ENCODE data around the gene PRR18. TPM values are rescaled to one million over a fixed set of nuclear protein-coding genes. Genes with fewer than 3 reads are reported as not detected.

Gene PRR18
- total and polyA plus RNA-seq, 5 experiments from 2014 or later, result not detected

- Mint-ChIP-seq H3K4me1 (peaks cover 17 to 64% (median 31%) of the 10 kb centered on the region in 4 donors), H3K9me3 (no peaks in the 10 kb centered on the region), H3K27me3 (no peaks in the 10 kb centered on the region), H3K27ac (peak overlapping the region in 2 of 10 donors; percentile 6 to 88), H3K36me3 (peaks cover 11 to 59% (median 21%) of the 10 kb centered on the region in 3 donors), H3K4me3 (peak overlapping the region in 2 of 10 donors; percentile 59 to 70)
- ATAC-seq, result no peak
- no peak for DNase-seq
- POLR2A ChIA-PET, result no interaction called here
These were observed 23.6 kb upstream of the PRR18 start for GRCh38 chr6:166331503-166332415.

- POLR2A ChIA-PET, result no interaction called here
These were observed 22.4 kb upstream of the PRR18 start for GRCh38 chr6:166330612-166331011.

GRCh38 chr6:166325383-166326042 lies 17.3 kb upstream of the PRR18 start:
- Mint-ChIP-seq H3K4me3 (peak overlapping the region in 1 of 10 donors; percentile 22), H3K9me3 (no peaks in the 10 kb centered on the region), H3K27me3 (no peaks in the 10 kb centered on the region), H3K36me3 (peaks cover 5 to 77% (median 12%) of the 10 kb centered on the region in 3 donors), H3K4me1 (peaks cover 2 to 30% (median 12%) of the 10 kb centered on the region in 4 donors), H3K27ac (peak overlapping the region in 1 of 10 donors; percentile 11)
- DNase-seq (no peak), ATAC-seq (no peak)
- POLR2A ChIA-PET, result no interaction called here

More at GRCh38 chr6:166330612-166331011, 22.4 kb upstream of the PRR18 start:
- Mint-ChIP-seq H3K36me3 (peaks cover 10 to 58% (median 11%) of the 10 kb centered on the region in 3 donors), H3K9me3 (no peaks in the 10 kb centered on the region), H3K27me3 (no peaks in the 10 kb centered on the region), H3K4me1 (peaks cover 23 to 59% (median 34%) of the 10 kb centered on the region in 4 donors), H3K4me3 (no peak overlapping the region), H3K27ac (peak overlapping the region in 1 of 10 donors; percentile 11)
- no peak for ATAC-seq
- no peak for DNase-seq

GRCh38 chr6:166323395-166323794 lies 15.2 kb upstream of the PRR18 start:
- ATAC-seq, result no peak
- no peak for DNase-seq
- no peaks in the 10 kb centered on the region for H3K27me3 Mint-ChIP-seq
- H3K9me3 Mint-ChIP-seq, result no peaks in the 10 kb centered on the region
- POLR2A ChIA-PET, result no interaction called here
- no peak overlapping the region for H3K4me3 Mint-ChIP-seq
- peaks cover 6 to 23% (median 9%) of the 10 kb centered on the region in 4 donors for H3K4me1 Mint-ChIP-seq
- peaks cover 5 to 79% (median 15%) of the 10 kb centered on the region in 3 donors for H3K36me3 Mint-ChIP-seq
- peak overlapping the region in 1 of 10 donors; percentile 11 for H3K27ac Mint-ChIP-seq

- DNase-seq (no peak), ATAC-seq (no peak)
- no peak overlapping the region for H3K4me3 Mint-ChIP-seq
- H3K36me3 Mint-ChIP-seq, result peaks cover 5 to 42% (median 6%) of the 10 kb centered on the region in 3 donors
- no peaks in the 10 kb centered on the region for H3K27me3 Mint-ChIP-seq
- peaks cover 0 to 8% (median 1%) of the 10 kb centered on the region in 4 donors for H3K4me1 Mint-ChIP-seq
- H3K9me3 Mint-ChIP-seq, result no peaks in the 10 kb centered on the region
- POLR2A ChIA-PET, result no interaction called here
- peak overlapping the region in 4 of 10 donors; percentile 19 to 75 (median 50) for H3K27ac Mint-ChIP-seq
These were observed 10.7 kb upstream of the PRR18 start for GRCh38 chr6:166318649-166319600.

GRCh38 chr6:166318227-166318626 lies 10.0 kb upstream of the PRR18 start:
- DNase-seq (no peak), ATAC-seq (no peak)
- POLR2A ChIA-PET, result no interaction called here
- Mint-ChIP-seq H3K4me1 (peaks cover 0 to 7% (median 2%) of the 10 kb centered on the region in 4 donors), H3K27me3 (no peaks in the 10 kb centered on the region), H3K36me3 (peaks cover 3 to 35% (median 6%) of the 10 kb centered on the region in 3 donors), H3K9me3 (no peaks in the 10 kb centered on the region), H3K4me3 (no peak overlapping the region), H3K27ac (peak overlapping the region in 2 of 10 donors; percentile 19 to 75)

GRCh38 chr6:166317261-166318212 lies 9.3 kb upstream of the PRR18 start:
- H3K4me3 Mint-ChIP-seq, result no peak overlapping the region
- H3K36me3 Mint-ChIP-seq, result peaks cover 0 to 29% (median 6%) of the 10 kb centered on the region in 3 donors
- H3K27ac Mint-ChIP-seq, result peak overlapping the region in 4 of 10 donors; percentile 21 to 54 (median 37)
- no peaks in the 10 kb centered on the region for H3K27me3 Mint-ChIP-seq
- H3K9me3 Mint-ChIP-seq, result no peaks in the 10 kb centered on the region
- ATAC-seq (no peak), DNase-seq (no peak)
- POLR2A ChIA-PET, result no interaction called here
- H3K4me1 Mint-ChIP-seq, result peaks cover 0 to 6% (median 2%) of the 10 kb centered on the region in 4 donors

- Mint-ChIP-seq H3K9me3 (no peaks in the 10 kb centered on the region), H3K27ac (peak overlapping the region in 1 of 10 donors; percentile 70)
These were observed 7.2 kb upstream of the PRR18 start for GRCh38 chr6:166315436-166315835.

GRCh38 chr6:166314454-166314853 lies 6.3 kb upstream of the PRR18 start:
- Mint-ChIP-seq H3K27ac (no peak overlapping the region), H3K36me3 (peaks cover 0 to 6% (median 3%) of the 10 kb centered on the region in 3 donors), H3K4me1 (peaks cover 0 to 6% (median 2%) of the 10 kb centered on the region in 4 donors), H3K9me3 (no peaks in the 10 kb centered on the region), H3K4me3 (no peak overlapping the region), H3K27me3 (peaks cover 0 to 10% (median 6%) of the 10 kb centered on the region in 5 donors)
- no peak for ATAC-seq
- POLR2A ChIA-PET, result interaction anchor here (1.1 kb wide), 1 partner anchor 86 kb away, joined by 3 read pairs; no protein-coding TSS in a partner anchor
- no peak for DNase-seq

More at GRCh38 chr6:166315436-166315835, 7.2 kb upstream of the PRR18 start:
- H3K27me3 Mint-ChIP-seq, result no peaks in the 10 kb centered on the region
- no peak overlapping the region for H3K4me3 Mint-ChIP-seq
- POLR2A ChIA-PET, result no interaction called here
- peaks cover 0 to 13% (median 3%) of the 10 kb centered on the region in 3 donors for H3K36me3 Mint-ChIP-seq
- H3K4me1 Mint-ChIP-seq, result peaks cover 0 to 6% (median 2%) of the 10 kb centered on the region in 4 donors
- DNase-seq, result no peak
- ATAC-seq, result no peak

- no peak overlapping the region for H3K27ac Mint-ChIP-seq
- POLR2A ChIA-PET, result interaction anchor here (1.1 kb wide), 1 partner anchor 87 kb away, joined by 3 read pairs; no protein-coding TSS in a partner anchor
- H3K36me3 Mint-ChIP-seq, result peaks cover 0 to 2% (median 0%) of the 10 kb centered on the region in 3 donors
- no peak overlapping the region for H3K4me3 Mint-ChIP-seq
- H3K27me3 Mint-ChIP-seq, result peaks cover 6 to 20% (median 12%) of the 10 kb centered on the region in 5 donors
- DNase-seq (peak in 9 of 10 donors; percentile 27 to 72 (median 51)), ATAC-seq (peak; percentile 93 to 97)
- peaks cover 0 to 6% (median 3%) of the 10 kb centered on the region in 4 donors for H3K4me1 Mint-ChIP-seq
- H3K9me3 Mint-ChIP-seq, result no peaks in the 10 kb centered on the region
These were observed 5.3 kb upstream of the PRR18 start for GRCh38 chr6:166313255-166314070.
